NCI-H82 (cell line): Measurements from ENCODE around the gene NOL4L.
"Not testable (repeated sequence)": the region's sequence is repeated elsewhere in the genome, so short reads cannot be mapped to it uniquely, and the experiment has no call there.

Experiments
- DNase-seq: peaks from one replicate; lab custom pipeline; 2025; lab: John Stamatoyannopoulos, UW

NOL4L gene

GRCh38 chr20:32421290-32421689 is 163.8 kb downstream of the NOL4L start:
- no peak for DNase-seq

DNA sequence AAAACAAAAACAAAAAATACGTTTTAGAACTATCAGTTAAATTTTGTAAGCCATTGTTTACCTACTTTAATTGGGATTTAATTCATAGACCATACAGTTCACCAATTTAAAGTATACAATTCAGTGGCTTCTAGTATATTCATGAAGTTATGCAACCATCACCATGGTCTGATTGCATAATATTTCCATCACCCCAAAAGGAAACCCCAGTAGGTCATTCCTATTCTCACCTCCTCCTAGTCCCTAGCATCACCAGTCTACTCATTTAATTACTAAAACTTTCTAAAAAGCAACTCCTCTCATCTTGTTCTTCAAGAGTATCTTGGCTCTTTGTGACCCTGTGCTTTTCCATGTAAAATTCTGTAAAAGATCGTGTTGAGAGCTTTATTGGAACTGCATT is 166.8 kb downstream of the NOL4L start:
- no peak for DNase-seq

- no peak for DNase-seq
Observed at GRCh38 chr20:32416206-32416605, 168.9 kb downstream of the NOL4L start.

DNA sequence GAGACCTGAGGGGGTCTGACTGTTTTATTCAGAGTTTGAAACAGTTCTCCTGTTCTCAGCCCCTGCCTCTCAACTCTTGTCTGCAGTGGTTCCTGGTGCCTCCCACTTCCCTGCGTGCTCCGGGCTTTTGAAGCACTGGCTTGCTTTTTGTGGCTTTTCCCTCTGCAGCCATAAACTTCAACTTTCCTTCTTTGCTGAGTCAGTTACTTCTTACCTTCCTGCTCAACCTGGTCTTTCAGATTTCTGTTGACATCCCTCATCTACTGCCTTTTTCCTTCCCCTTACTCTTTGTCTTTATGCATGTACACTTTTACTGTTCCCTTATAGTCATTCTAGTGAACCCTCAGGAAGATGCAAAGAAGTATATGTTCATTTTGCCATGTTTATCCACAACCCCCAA is 169.6 kb downstream of the NOL4L start:
- DNase-seq = no peak

GRCh38 chr20:32411955-32412706 is 173.0 kb downstream of the NOL4L start:
- DNase-seq = no peak

DNA sequence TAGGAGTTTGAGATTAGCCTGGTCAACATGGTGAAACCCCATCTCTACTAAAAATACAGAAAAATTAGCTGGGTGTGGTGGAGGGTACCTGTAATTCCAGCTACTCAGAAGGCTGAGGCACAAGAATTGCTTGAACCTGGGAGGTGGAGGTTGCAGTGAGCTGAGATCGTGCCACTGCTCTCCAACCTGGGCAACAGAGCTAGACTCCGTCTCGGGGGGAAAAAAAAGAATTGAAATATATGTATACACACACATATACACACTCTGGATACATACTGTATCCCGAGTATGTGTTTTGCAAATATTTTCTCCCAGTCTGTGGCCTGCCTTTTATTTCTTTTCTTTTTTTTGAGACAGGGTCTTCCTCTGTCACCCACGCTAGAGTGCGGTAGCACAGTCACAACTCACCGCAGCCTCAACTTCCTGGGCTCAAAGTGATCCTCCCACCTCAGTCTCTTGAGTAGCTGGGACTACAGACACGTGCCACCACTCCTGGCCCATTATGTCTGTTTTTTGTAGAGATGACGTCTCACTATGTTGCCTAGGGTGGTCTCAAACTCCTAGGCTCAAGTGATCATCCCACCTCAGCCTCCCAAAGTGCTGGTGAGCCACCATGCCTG is 177.9 kb downstream of the NOL4L start:
- DNase-seq = not testable (repeated sequence)

- no peak for DNase-seq
Observed at GRCh38 chr20:32406701-32407100, 178.4 kb downstream of the NOL4L start.

- no peak for DNase-seq
Observed at GRCh38 chr20:32404017-32404416, 181.1 kb downstream of the NOL4L start.

GRCh38 chr20:32400476-32400875 is 184.7 kb downstream of the NOL4L start:
- no peak for DNase-seq

DNA sequence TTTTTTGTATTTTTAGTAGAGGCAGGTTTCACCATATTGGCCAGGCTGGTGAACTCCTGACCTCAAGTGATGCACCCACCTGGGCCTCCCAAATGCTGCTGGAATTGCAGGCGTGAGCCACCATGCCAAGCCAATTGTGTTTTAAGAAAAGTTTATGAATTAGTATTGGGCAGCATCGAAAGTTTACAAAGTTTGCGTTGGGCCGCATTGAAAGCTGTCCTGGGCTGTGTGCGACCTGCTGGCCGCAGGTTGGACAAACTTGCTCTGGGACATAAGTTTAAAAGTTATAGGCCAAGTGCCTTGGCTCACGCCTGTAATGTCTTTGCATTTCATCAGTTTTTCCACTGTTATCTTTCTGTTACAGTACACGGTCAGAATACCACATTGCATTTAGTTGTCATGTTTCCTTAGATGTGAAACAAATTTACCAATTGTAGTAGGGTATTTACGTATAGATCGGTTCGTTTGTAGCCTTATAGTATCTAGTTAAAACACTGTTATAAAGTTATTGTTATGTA is 187.5 kb downstream of the NOL4L start:
- DNase-seq = no peak

DNA sequence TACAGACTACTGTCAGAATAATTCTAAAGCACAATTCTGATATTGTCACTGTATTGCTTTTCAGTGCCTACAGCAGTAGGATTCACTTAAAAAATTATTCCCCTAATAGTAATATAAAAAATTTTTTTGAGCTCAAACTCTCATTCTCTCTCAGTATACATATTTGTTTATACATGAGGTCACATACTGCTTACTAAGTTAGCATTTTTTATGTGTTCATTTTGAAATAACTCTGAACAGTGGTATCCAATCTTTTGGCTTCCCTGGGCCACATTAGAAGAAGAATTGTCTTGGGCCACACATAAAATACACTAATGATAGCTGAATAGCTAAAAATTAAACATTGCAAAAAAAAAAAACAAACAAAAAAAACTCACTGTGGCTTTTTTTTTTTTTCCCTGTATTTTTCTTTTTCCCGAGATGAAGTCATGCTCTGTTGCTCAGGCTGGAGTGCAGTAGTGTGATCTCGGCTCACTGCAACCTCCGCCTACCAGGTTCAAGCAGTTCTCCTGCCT is 188.4 kb downstream of the NOL4L start:
- DNase-seq = no peak

DNA sequence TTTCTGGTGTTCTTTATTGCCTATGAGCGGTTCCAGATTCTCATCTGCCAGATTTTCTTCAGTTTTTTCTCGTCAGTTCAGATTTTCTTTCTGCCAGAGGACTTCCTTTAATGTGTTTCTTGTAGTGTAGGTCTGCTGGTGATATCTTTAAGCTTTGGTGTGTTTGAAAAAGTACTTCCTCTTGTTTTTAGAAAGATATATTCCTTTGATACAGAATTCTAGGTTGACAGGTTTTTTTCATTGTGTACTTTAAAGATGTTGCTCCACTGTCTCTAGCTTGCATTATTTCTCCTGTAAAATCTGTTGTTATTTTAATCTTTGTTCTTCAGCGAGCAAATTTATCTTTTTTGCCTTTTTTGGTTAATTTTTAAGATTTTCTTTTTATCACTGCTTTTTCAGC is 190.1 kb downstream of the NOL4L start:
- no peak for DNase-seq
